CD4-positive, alpha-beta T cell (primary cell): ENCODE measurements around the gene CELSR2. TPM values are rescaled to one million over a fixed set of nuclear protein-coding genes. Genes with fewer than 3 reads are reported as not detected.

Source experiments
- ATAC-seq: fragments of 200-7000 bp; cut with Tn5 transposase; one replicate; pipeline ENCODE4 v1.10.0; 2022; ENCODE audit warnings: mild to moderate bottlenecking; ENCODE audit not compliant: poor library complexity
- CTCF ChIA-PET: fragments of 350-600 bp; sonication (Branson Sonifier 250); formaldehyde crosslinking; loops from one replicate; lab custom pipeline; 2021; ENCODE audit warnings: antibody characterized with exemption, inconsistent platforms; lab: Charles Lee
- POLR2A ChIA-PET: fragments of 350-600 bp; sonication (Branson Sonifier 250); formaldehyde crosslinking; loops from one replicate; lab custom pipeline; 2021; ENCODE audit warnings: antibody characterized with exemption, inconsistent platforms; lab: Charles Lee
- DNase-seq, 14 experiments: peaks; one replicate each; pipeline ENCODE4 v3.0.0-alpha.2; 2013 to 2020; ENCODE audit warnings: mixed read lengths in 2 of 14
- H3K27ac ChIP-seq, 2 donors: one replicate each; pipeline versions ENCODE4 v1.5.1 to v1.7.0; 2013; ENCODE audit warnings: low read length in 2 of 2, low read depth in 1 of 2, mild to moderate bottlenecking in 1 of 2
- H3K27me3 ChIP-seq, 2 experiments: 1 replicate in 1 of 2; 2 replicates in 1 of 2; pipeline versions ENCODE4 v1.6.1 to v1.7.0; 2013; ENCODE audit warnings: low read length in 2 of 2, control low read depth in 1 of 2, mild to moderate bottlenecking in 1 of 2, moderate library complexity in 1 of 2; ENCODE audit not compliant: insufficient read depth in 2 of 2, control insufficient read depth in 1 of 2
- H3K36me3 ChIP-seq: one replicate; pipeline ENCODE4 v1.6.1; 2013; ENCODE audit warnings: low read length, control low read depth; ENCODE audit not compliant: insufficient read depth
- H3K4me1 ChIP-seq: one replicate; pipeline ENCODE4 v1.6.1; 2013; ENCODE audit warnings: low read length, control low read depth; ENCODE audit not compliant: insufficient read depth
- H3K4me3 ChIP-seq: one replicate; pipeline ENCODE4 v1.5.1; 2013; ENCODE audit warnings: mild to moderate bottlenecking, low read length, moderate library complexity
- H3K9me3 ChIP-seq, 2 experiments: 1 replicate in 1 of 2; 2 replicates in 1 of 2; pipeline versions ENCODE4 v1.6.1 to v1.7.0; 2013; ENCODE audit warnings: low read length in 2 of 2, mild to moderate bottlenecking in 2 of 2, control low read depth in 1 of 2, moderate library complexity in 1 of 2; ENCODE audit not compliant: control insufficient read depth in 1 of 2, insufficient read depth in 1 of 2
- H3K27ac Mint-ChIP-seq: one replicate; pipeline ENCODE4 v1.8.0; 2020; ENCODE audit warnings: mixed read lengths
- H3K27me3 Mint-ChIP-seq: one replicate; pipeline ENCODE4 v1.8.0; 2021; ENCODE audit warnings: mixed read lengths
- H3K36me3 Mint-ChIP-seq: one replicate; pipeline ENCODE4 v1.8.0; 2021; ENCODE audit warnings: low read depth, mixed read lengths
- H3K4me1 Mint-ChIP-seq: one replicate; pipeline ENCODE4 v1.8.0; 2021; ENCODE audit warnings: low read depth, mixed read lengths
- H3K4me3 Mint-ChIP-seq: one replicate; pipeline ENCODE4 v1.8.0; 2020; ENCODE audit warnings: mild to moderate bottlenecking, mixed read lengths
- H3K9me3 Mint-ChIP-seq: one replicate; pipeline ENCODE4 v1.8.0; 2020; ENCODE audit warnings: mixed read lengths
- intact Hi-C, 2 experiments: fragments of 100-400 bp; cut with DNase I in 1 of 2; cut with micrococcal nuclease in 1 of 2; formaldehyde crosslinking; loops; one replicate each; pipeline versions ENCODE4 v1.15.1 to v1.9.0; 2023 to 2025; cut with DNase I, micrococcal nuclease
- total RNA-seq, 174 experiments: library from RNA in 2 of 174; stranded (reverse) in 2 of 174; gene quantifications; one replicate each; pipeline ENCODE4 v1.2.3 and lab custom pipeline; 2021 to 2026
- TF ChIP-seq, protein P1 (sequence below): fragments of 200-600 bp; IDR thresholded peaks from one replicate; pipeline ENCODE4 v1.8.0; 2022; ENCODE audit warnings: antibody characterized with exemption, mild to moderate bottlenecking

The CELSR2 gene
- total RNA-seq, 2 experiments from 2014 or later: 3.6 TPM

DNA sequence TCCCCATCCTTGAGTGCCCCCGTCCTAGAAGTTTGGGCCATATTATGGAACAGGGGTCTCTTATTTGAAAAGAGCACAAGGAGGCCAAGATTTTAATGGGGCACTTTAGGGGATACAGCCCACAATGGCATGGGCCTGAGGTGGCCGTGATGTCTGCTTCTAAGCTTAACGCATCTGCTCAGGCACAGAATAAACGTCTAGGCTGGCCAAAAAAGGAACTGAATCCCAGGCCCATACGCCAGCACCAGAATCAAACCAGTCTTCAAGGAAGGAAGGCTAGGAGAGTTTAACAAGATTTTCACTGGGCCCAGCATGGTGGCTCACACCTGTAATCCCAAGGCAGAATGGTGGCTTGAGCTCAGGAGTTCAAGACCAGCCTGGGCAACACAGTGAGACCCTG is 44.9 kb upstream of the CELSR2 start:
- H3K27me3 ChIP-seq: no peaks in the 10 kb centered on the region
- no peak overlapping the region for H3K4me3 ChIP-seq
- H3K4me1 ChIP-seq: peaks cover 5% of the 10 kb centered on the region
- no peaks in the 10 kb centered on the region for H3K9me3 ChIP-seq
- no peak for DNase-seq
- Mint-ChIP-seq H3K27ac (no peak overlapping the region), H3K9me3 (no peaks in the 10 kb centered on the region), H3K4me3 (no peak overlapping the region), H3K4me1 (peaks cover 7% of the 10 kb centered on the region), H3K36me3 (no peaks in the 10 kb centered on the region), H3K27me3 (no peaks in the 10 kb centered on the region)
- TF ChIP-seq, protein P1, sequence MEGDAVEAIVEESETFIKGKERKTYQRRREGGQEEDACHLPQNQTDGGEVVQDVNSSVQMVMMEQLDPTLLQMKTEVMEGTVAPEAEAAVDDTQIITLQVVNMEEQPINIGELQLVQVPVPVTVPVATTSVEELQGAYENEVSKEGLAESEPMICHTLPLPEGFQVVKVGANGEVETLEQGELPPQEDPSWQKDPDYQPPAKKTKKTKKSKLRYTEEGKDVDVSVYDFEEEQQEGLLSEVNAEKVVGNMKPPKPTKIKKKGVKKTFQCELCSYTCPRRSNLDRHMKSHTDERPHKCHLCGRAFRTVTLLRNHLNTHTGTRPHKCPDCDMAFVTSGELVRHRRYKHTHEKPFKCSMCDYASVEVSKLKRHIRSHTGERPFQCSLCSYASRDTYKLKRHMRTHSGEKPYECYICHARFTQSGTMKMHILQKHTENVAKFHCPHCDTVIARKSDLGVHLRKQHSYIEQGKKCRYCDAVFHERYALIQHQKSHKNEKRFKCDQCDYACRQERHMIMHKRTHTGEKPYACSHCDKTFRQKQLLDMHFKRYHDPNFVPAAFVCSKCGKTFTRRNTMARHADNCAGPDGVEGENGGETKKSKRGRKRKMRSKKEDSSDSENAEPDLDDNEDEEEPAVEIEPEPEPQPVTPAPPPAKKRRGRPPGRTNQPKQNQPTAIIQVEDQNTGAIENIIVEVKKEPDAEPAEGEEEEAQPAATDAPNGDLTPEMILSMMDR: no peak
- no peak for ATAC-seq
- CTCF ChIA-PET: no interaction called here
- intact Hi-C loops: loop anchor here in 1 of 2 experiments (10.0 kb wide), 1 partner anchor 330 kb away; the partner anchor contains the start of gene GPSM2
- no peak overlapping the region for H3K27ac ChIP-seq
- POLR2A ChIA-PET: interaction anchor here (1.7 kb wide), 1 partner anchor 10 kb away, joined by 8 read pairs; the partner anchor contains the start of gene SARS1
- peaks cover 3% of the 10 kb centered on the region for H3K36me3 ChIP-seq

DNA sequence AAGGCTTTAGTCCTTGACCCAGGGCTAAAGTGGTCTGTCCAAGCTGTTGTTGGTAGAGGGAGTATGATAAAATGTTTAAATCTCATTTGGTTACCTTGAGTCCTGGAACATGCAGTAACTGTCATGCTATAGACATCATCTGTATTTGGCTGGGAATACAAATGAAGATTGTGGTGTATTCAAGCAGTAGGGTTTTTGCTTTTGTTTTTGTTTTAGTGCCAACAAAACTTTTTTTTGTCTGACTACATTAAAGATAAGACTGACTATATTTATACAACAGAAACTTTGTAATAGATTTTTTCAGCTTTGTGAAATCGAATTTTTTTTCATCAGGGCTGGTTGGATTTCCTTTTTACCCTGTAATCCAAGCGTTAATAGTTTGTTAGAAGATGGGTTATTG is 43.0 kb upstream of the CELSR2 start:
- H3K4me3 Mint-ChIP-seq: no peak overlapping the region
- Histone ChIP-seq H3K4me3 (no peak overlapping the region), H3K27ac (no peak overlapping the region), H3K9me3 (no peaks in the 10 kb centered on the region), H3K4me1 (no peaks in the 10 kb centered on the region), H3K27me3 (no peaks in the 10 kb centered on the region), H3K36me3 (no peaks in the 10 kb centered on the region)
- ATAC-seq (no peak), DNase-seq (no peak)
- POLR2A ChIA-PET: interaction anchor here (1.2 to 1.7 kb wide), 2 partner anchors 8 to 106 kb away, joined by 4 to 8 read pairs; partner anchors contain the start of gene SARS1
- no peak overlapping the region for H3K27ac Mint-ChIP-seq
- TF ChIP-seq, protein P1: no peak
- H3K4me1 Mint-ChIP-seq: no peaks in the 10 kb centered on the region
- H3K36me3 Mint-ChIP-seq: no peaks in the 10 kb centered on the region
- CTCF ChIA-PET: no interaction called here
- no peaks in the 10 kb centered on the region for H3K27me3 Mint-ChIP-seq
- intact Hi-C loops: loop anchor here in 1 of 2 experiments (10.0 kb wide), 1 partner anchor 332 kb away; the partner anchor contains the start of gene GPSM2
- no peaks in the 10 kb centered on the region for H3K9me3 Mint-ChIP-seq

DNA sequence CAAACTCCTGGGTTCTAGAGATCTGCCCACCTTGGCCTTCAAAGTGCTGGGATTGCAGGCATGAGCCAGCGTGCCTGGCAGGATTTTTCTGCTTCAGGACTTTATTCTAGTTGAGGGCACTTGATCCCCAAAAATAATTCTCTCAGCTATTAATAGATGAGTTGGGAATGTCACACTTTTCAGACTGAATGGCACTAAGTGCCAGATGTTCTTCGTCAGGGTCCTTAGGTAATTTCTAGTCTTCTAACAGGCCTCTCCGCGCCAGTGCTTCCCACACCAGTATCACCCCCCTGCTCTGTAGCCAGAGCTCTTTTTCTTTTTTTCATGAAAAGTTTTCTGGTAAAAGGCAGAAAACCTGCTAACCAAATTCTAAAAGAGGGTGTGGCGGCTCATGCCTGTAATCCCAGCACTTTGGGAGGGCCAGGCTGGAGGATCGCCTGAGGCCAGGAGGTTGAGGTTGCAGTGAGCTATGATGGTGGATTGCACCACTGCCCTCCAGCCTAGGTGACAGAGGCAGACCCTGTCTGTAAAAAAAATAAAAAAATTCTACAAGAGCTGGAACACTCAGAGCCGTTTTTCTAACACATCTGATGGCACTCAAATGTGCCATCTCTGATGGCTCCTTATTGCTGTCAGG is 41.8 kb upstream of the CELSR2 start:
- no peaks in the 10 kb centered on the region for H3K4me1 ChIP-seq
- no peaks in the 10 kb centered on the region for H3K27me3 Mint-ChIP-seq

More for the DNA sequence above, 41.8 kb upstream of the CELSR2 start:
- TF ChIP-seq, protein P1: no peak
- H3K36me3 ChIP-seq: no peaks in the 10 kb centered on the region
- Mint-ChIP-seq H3K4me3 (no peak overlapping the region), H3K4me1 (no peaks in the 10 kb centered on the region), H3K27ac (no peak overlapping the region), H3K9me3 (no peaks in the 10 kb centered on the region), H3K36me3 (no peaks in the 10 kb centered on the region)
- intact Hi-C loops: loop anchor here in 1 of 2 experiments (10.0 kb wide), 1 partner anchor 333 kb away; the partner anchor contains the start of gene GPSM2
- ATAC-seq (no peak), DNase-seq (no peak)
- ChIA-PET POLR2A (interaction anchor here (1.2 kb wide), 1 partner anchor 107 kb away, joined by 4 read pairs; no protein-coding TSS in a partner anchor), CTCF (interaction anchor here (0.5 kb wide), 1 partner anchor 10 kb away, joined by 4 read pairs; no protein-coding TSS in a partner anchor)
- H3K27me3 ChIP-seq: no peaks in the 10 kb centered on the region
- no peak overlapping the region for H3K4me3 ChIP-seq
- H3K27ac ChIP-seq: no peak overlapping the region
- no peaks in the 10 kb centered on the region for H3K9me3 ChIP-seq
